GM23338 (cell line): ENCODE results near the gene RALGPS1. TPM values are rescaled to one million over a fixed set of nuclear protein-coding genes. Genes with fewer than 3 reads are reported as not detected.

Source experiments
- ATAC-seq: fragments of 200-7000 bp; cut with Tn5 transposase; 3 replicates; pipeline ENCODE4 v1.9.1; 2020
- DNase-seq: peaks from one replicate; pipeline ENCODE4 v3.0.0-alpha.2; 2015; ENCODE audit warnings: low spot score
- H2AFZ ChIP-seq: fragments of 200-600 bp; sonication (generic); 2 replicates; pipeline ENCODE4 v1.8.0; 2016; ENCODE audit warnings: antibody characterized with exemption, mild to moderate bottlenecking, moderate library complexity
- H3F3A ChIP-seq: fragments of 200-600 bp; sonication (generic); replicated peaks from 2 replicates; pipeline ENCODE4 v1.8.0; 2017; ENCODE audit warnings: antibody characterized with exemption, mixed run types, low read depth
- H3K27ac ChIP-seq: fragments of 200-600 bp; sonication (generic); 2 replicates; pipeline ENCODE4 v1.6.1; 2016; ENCODE audit warnings: low read depth
- H3K27me3 ChIP-seq: fragments of 200-600 bp; sonication (generic); 2 replicates; pipeline ENCODE4 v1.8.0; 2016; ENCODE audit warnings: mild to moderate bottlenecking, mixed run types, moderate library complexity; ENCODE audit not compliant: insufficient read depth
- H3K36me3 ChIP-seq: fragments of 200-600 bp; sonication (generic); 2 replicates; pipeline ENCODE4 v1.8.0; 2016; ENCODE audit warnings: mild to moderate bottlenecking; ENCODE audit not compliant: insufficient read depth
- H3K4me1 ChIP-seq: fragments of 200-600 bp; sonication (generic); 2 replicates; pipeline ENCODE4 v1.8.0; 2016; ENCODE audit warnings: mild to moderate bottlenecking, moderate library complexity; ENCODE audit not compliant: insufficient read depth
- H3K4me2 ChIP-seq: fragments of 200-600 bp; sonication (generic); 2 replicates; pipeline ENCODE4 v1.7.1; 2017; ENCODE audit warnings: mixed run types
- H3K4me3 ChIP-seq: fragments of 200-600 bp; sonication (generic); 2 replicates; pipeline ENCODE4 v1.6.1; 2016; ENCODE audit warnings: mixed run types
- H3K79me2 ChIP-seq: fragments of 200-600 bp; sonication (generic); replicated peaks from 2 replicates; pipeline ENCODE4 v1.8.0; 2017; ENCODE audit warnings: mild to moderate bottlenecking; ENCODE audit not compliant: insufficient read depth
- H3K9me2 ChIP-seq: fragments of 200-600 bp; sonication (generic); 2 replicates; pipeline ENCODE4 v1.8.0; 2017; ENCODE audit not compliant: insufficient read depth
- H4K20me1 ChIP-seq: fragments of 200-600 bp; sonication (generic); replicated peaks from 2 replicates; pipeline ENCODE4 v1.8.0; 2017; ENCODE audit warnings: mild to moderate bottlenecking; ENCODE audit not compliant: insufficient read depth
- H3K27ac Mint-ChIP-seq: 2 replicates; pipeline ENCODE4 v1.8.0; 2020; ENCODE audit warnings: inconsistent platforms, mild to moderate bottlenecking, moderate library complexity, mixed read lengths
- H3K27me3 Mint-ChIP-seq: 3 replicates; pipeline ENCODE4 v1.8.0; 2022; ENCODE audit warnings: low read depth, mild to moderate bottlenecking, moderate library complexity, mixed read lengths, inconsistent platforms; ENCODE audit not compliant: insufficient read depth, poor library complexity
- H3K36me3 Mint-ChIP-seq: 3 replicates; pipeline ENCODE4 v1.8.0; 2021; ENCODE audit warnings: low read depth, mild to moderate bottlenecking, inconsistent platforms, moderate library complexity, mixed read lengths
- H3K4me1 Mint-ChIP-seq: 3 replicates; pipeline ENCODE4 v1.8.0; 2020; ENCODE audit warnings: mild to moderate bottlenecking, inconsistent platforms, mixed read lengths
- H3K4me3 Mint-ChIP-seq: 3 replicates; pipeline ENCODE4 v1.8.0; 2021; ENCODE audit warnings: moderate library complexity, mild to moderate bottlenecking, inconsistent platforms, mixed read lengths
- H3K9me3 Mint-ChIP-seq: 3 replicates; pipeline ENCODE4 v1.8.0; 2020; ENCODE audit warnings: moderate library complexity, mild to moderate bottlenecking, inconsistent platforms, mixed read lengths
- CREB1 ChIP-seq: fragments of 250-450 bp; sonication (Bioruptor Pico); IDR thresholded peaks from 2 replicates; pipeline ENCODE4 v1.5.0; 2020; ENCODE audit warnings: low read depth, mild to moderate bottlenecking, moderate library complexity
- EZH2 ChIP-seq: fragments of 200-600 bp; sonication (generic); IDR thresholded peaks from one replicate; pipeline ENCODE4 v1.8.0; 2017; ENCODE audit warnings: antibody characterized with exemption, mild to moderate bottlenecking, low read depth; ENCODE audit not compliant: unreplicated experiment
- JUNB ChIP-seq: IDR thresholded peaks from one replicate; pipeline ENCODE4 v1.6.1; 2016; ENCODE audit warnings: antibody characterized with exemption; ENCODE audit not compliant: unreplicated experiment
- NANOG ChIP-seq: IDR thresholded peaks from 2 replicates; pipeline ENCODE4 v1.6.1; 2016; ENCODE audit warnings: antibody characterized with exemption, borderline replicate concordance
- POLR2AphosphoS5 ChIP-seq: IDR thresholded peaks from 2 replicates; pipeline ENCODE4 v1.6.1; 2016; ENCODE audit warnings: antibody characterized with exemption, low read depth
- STAT1 ChIP-seq: IDR thresholded peaks from one replicate; pipeline ENCODE4 v1.6.1; 2016; ENCODE audit warnings: antibody characterized with exemption; ENCODE audit not compliant: unreplicated experiment
- ZNF114 ChIP-seq: fragments of 250-450 bp; sonication (Bioruptor Pico); IDR thresholded peaks from 2 replicates; pipeline ENCODE4 v1.5.0; 2020; ENCODE audit warnings: mild to moderate bottlenecking, moderate library complexity
- ZNF331 ChIP-seq: fragments of 250-450 bp; sonication (Bioruptor Pico); IDR thresholded peaks from 2 replicates; pipeline ENCODE4 v1.5.0; 2020; ENCODE audit warnings: low read depth, mild to moderate bottlenecking, moderate library complexity
- polyA plus RNA-seq: library from polyadenylated mRNA; unstranded; fragments of >200 nt; fragmentation: Nextera tagmentation; extraction: Ambion mirVana; gene quantifications from 2 replicates; pipeline ENCODE4 v1.2.1, GENCODE V29; 2016
- total RNA-seq: library from RNA; depleted of rRNA; stranded (reverse); fragments of >200 nt; shearing (Covaris generic); gene quantifications from 2 replicates; pipeline ENCODE4 v1.2.3, GENCODE V29; 2014
- TF ChIP-seq, protein P1 (sequence below): fragments of 250-450 bp; sonication (Bioruptor Pico); IDR thresholded peaks from 2 replicates; pipeline ENCODE4 v1.5.0; 2020; ENCODE audit warnings: mild to moderate bottlenecking, moderate library complexity
- TF ChIP-seq, protein P2 (sequence below): IDR thresholded peaks from 2 replicates; pipeline ENCODE4 v1.6.1; 2016; ENCODE audit warnings: antibody characterized with exemption
- TF ChIP-seq, protein P3 (sequence below), 2 experiments: fragments of 200-600 bp in 1 of 2; sonication (generic) in 1 of 2; conservative IDR thresholded peaks; 2 replicates each; pipeline versions ENCODE4 v1.5.1 to v1.6.1; 2016 to 2017; ENCODE audit warnings: antibody characterized with exemption in 2 of 2, low read depth in 2 of 2, mild to moderate bottlenecking in 2 of 2, moderate library complexity in 1 of 2
- TF ChIP-seq, protein P4 (sequence below): IDR thresholded peaks from one replicate; pipeline ENCODE4 v1.6.1; 2018; ENCODE audit warnings: antibody characterized with exemption; ENCODE audit not compliant: unreplicated experiment

The RALGPS1 gene
- total and polyA plus RNA-seq, 2 experiments from 2014 or later: 18.2 to 57.1 TPM

DNA sequence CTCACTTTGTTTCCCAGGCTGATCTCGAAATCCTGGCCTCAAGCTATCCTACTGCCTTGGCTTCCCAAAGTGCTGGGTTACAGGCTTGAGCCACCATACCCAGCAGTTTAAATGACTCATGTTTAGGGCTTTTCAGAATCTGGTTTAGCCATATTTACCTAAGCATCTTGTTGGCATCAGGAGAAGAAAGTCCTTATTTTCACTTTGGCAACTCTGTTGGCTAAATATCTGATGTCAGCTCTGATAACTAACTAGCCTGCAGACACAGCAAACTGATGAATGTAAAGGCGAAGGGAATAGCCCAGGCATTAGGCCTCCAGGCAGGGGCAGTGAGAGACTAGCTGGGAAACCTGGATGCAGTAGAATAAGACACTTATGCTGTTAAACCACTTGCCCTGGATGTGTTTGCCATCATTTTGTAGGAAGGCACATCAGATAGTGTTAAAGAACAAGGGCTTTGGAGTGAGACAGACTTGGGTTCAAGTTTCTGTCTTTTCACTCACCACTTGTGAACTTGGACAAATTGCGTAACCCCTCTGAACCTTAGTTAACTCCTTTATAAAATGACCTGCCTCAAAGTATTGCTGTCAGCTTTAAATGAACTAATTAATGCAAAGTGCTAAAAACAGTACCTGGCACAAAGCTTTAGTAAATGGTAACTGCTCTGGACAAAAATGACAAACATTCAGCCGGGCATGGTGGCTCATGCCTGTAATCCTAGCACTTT lies 315.3 kb downstream of the RALGPS1 start:
- DNase-seq: no peak
- H3K36me3 Mint-ChIP-seq: no peaks in the 10 kb centered on the region
- peaks cover 4% of the 10 kb centered on the region for H3K27me3 Mint-ChIP-seq
- H3K36me3 ChIP-seq: no peaks in the 10 kb centered on the region
- TF ChIP-seq NANOG: no peak
- TF ChIP-seq, protein P1, sequence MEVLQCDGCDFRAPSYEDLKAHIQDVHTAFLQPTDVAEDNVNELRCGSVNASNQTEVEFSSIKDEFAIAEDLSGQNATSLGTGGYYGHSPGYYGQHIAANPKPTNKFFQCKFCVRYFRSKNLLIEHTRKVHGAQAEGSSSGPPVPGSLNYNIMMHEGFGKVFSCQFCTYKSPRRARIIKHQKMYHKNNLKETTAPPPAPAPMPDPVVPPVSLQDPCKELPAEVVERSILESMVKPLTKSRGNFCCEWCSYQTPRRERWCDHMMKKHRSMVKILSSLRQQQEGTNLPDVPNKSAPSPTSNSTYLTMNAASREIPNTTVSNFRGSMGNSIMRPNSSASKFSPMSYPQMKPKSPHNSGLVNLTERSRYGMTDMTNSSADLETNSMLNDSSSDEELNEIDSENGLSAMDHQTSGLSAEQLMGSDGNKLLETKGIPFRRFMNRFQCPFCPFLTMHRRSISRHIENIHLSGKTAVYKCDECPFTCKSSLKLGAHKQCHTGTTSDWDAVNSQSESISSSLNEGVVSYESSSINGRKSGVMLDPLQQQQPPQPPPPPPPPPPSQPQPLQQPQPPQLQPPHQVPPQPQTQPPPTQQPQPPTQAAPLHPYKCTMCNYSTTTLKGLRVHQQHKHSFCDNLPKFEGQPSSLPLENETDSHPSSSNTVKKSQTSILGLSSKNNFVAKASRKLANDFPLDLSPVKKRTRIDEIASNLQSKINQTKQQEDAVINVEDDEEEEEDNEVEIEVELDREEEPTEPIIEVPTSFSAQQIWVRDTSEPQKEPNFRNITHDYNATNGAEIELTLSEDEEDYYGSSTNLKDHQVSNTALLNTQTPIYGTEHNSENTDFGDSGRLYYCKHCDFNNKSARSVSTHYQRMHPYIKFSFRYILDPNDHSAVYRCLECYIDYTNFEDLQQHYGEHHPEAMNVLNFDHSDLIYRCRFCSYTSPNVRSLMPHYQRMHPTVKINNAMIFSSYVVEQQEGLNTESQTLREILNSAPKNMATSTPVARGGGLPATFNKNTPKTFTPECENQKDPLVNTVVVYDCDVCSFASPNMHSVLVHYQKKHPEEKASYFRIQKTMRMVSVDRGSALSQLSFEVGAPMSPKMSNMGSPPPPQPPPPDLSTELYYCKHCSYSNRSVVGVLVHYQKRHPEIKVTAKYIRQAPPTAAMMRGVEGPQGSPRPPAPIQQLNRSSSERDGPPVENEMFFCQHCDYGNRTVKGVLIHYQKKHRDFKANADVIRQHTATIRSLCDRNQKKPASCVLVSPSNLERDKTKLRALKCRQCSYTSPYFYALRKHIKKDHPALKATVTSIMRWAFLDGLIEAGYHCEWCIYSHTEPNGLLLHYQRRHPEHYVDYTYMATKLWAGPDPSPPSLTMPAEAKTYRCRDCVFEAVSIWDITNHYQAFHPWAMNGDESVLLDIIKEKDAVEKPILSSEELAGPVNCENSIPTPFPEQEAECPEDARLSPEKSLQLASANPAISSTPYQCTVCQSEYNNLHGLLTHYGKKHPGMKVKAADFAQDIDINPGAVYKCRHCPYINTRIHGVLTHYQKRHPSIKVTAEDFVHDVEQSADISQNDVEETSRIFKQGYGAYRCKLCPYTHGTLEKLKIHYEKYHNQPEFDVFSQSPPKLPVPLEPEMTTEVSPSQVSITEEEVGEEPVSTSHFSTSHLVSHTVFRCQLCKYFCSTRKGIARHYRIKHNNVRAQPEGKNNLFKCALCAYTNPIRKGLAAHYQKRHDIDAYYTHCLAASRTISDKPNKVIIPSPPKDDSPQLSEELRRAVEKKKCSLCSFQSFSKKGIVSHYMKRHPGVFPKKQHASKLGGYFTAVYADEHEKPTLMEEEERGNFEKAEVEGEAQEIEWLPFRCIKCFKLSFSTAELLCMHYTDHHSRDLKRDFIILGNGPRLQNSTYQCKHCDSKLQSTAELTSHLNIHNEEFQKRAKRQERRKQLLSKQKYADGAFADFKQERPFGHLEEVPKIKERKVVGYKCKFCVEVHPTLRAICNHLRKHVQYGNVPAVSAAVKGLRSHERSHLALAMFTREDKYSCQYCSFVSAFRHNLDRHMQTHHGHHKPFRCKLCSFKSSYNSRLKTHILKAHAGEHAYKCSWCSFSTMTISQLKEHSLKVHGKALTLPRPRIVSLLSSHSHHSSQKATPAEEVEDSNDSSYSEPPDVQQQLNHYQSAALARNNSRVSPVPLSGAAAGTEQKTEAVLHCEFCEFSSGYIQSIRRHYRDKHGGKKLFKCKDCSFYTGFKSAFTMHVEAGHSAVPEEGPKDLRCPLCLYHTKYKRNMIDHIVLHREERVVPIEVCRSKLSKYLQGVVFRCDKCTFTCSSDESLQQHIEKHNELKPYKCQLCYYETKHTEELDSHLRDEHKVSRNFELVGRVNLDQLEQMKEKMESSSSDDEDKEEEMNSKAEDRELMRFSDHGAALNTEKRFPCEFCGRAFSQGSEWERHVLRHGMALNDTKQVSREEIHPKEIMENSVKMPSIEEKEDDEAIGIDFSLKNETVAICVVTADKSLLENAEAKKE (CRISPR knock-in tag): no peak
- no peak for TF ChIP-seq POLR2AphosphoS5
- TF ChIP-seq, protein P2, sequence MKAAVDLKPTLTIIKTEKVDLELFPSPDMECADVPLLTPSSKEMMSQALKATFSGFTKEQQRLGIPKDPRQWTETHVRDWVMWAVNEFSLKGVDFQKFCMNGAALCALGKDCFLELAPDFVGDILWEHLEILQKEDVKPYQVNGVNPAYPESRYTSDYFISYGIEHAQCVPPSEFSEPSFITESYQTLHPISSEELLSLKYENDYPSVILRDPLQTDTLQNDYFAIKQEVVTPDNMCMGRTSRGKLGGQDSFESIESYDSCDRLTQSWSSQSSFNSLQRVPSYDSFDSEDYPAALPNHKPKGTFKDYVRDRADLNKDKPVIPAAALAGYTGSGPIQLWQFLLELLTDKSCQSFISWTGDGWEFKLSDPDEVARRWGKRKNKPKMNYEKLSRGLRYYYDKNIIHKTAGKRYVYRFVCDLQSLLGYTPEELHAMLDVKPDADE: no peak
- TF ChIP-seq EZH2: no peak
- TF ChIP-seq ZNF331 (CRISPR knock-in tag): no peak
- TF ChIP-seq, protein P3, sequence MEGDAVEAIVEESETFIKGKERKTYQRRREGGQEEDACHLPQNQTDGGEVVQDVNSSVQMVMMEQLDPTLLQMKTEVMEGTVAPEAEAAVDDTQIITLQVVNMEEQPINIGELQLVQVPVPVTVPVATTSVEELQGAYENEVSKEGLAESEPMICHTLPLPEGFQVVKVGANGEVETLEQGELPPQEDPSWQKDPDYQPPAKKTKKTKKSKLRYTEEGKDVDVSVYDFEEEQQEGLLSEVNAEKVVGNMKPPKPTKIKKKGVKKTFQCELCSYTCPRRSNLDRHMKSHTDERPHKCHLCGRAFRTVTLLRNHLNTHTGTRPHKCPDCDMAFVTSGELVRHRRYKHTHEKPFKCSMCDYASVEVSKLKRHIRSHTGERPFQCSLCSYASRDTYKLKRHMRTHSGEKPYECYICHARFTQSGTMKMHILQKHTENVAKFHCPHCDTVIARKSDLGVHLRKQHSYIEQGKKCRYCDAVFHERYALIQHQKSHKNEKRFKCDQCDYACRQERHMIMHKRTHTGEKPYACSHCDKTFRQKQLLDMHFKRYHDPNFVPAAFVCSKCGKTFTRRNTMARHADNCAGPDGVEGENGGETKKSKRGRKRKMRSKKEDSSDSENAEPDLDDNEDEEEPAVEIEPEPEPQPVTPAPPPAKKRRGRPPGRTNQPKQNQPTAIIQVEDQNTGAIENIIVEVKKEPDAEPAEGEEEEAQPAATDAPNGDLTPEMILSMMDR (conservative IDR thresholded peaks at IDR 0.05; ENCODE audit: low read depth in 2 of 2): no peak
- no peak for TF ChIP-seq JUNB
- no peak for TF ChIP-seq STAT1
- TF ChIP-seq CREB1 (CRISPR knock-in tag): no peak
- TF ChIP-seq, protein P4, sequence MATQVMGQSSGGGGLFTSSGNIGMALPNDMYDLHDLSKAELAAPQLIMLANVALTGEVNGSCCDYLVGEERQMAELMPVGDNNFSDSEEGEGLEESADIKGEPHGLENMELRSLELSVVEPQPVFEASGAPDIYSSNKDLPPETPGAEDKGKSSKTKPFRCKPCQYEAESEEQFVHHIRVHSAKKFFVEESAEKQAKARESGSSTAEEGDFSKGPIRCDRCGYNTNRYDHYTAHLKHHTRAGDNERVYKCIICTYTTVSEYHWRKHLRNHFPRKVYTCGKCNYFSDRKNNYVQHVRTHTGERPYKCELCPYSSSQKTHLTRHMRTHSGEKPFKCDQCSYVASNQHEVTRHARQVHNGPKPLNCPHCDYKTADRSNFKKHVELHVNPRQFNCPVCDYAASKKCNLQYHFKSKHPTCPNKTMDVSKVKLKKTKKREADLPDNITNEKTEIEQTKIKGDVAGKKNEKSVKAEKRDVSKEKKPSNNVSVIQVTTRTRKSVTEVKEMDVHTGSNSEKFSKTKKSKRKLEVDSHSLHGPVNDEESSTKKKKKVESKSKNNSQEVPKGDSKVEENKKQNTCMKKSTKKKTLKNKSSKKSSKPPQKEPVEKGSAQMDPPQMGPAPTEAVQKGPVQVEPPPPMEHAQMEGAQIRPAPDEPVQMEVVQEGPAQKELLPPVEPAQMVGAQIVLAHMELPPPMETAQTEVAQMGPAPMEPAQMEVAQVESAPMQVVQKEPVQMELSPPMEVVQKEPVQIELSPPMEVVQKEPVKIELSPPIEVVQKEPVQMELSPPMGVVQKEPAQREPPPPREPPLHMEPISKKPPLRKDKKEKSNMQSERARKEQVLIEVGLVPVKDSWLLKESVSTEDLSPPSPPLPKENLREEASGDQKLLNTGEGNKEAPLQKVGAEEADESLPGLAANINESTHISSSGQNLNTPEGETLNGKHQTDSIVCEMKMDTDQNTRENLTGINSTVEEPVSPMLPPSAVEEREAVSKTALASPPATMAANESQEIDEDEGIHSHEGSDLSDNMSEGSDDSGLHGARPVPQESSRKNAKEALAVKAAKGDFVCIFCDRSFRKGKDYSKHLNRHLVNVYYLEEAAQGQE: no peak
- TF ChIP-seq ZNF114 (CRISPR knock-in tag): no peak
- H3K27ac Mint-ChIP-seq: peak overlapping the region; percentile 27; the same call in 1 of the 2 replicates
- no peak overlapping the region for H3K27ac ChIP-seq
- H3K9me2 ChIP-seq: no peaks in the 10 kb centered on the region
- H3K9me3 Mint-ChIP-seq: peaks cover 3% of the 10 kb centered on the region; the same call in 1 of the 3 replicates
- H3K4me1 ChIP-seq: no peaks in the 10 kb centered on the region; the same call in 1 of the 2 replicates
- peaks cover 18% of the 10 kb centered on the region for H3K27me3 ChIP-seq
- no peak for ATAC-seq
- H3K4me3 Mint-ChIP-seq: no peak overlapping the region
- H3K4me3 ChIP-seq: no peak overlapping the region
- H2AFZ ChIP-seq: no peak overlapping the region
- H3K4me1 Mint-ChIP-seq: peaks cover 8% of the 10 kb centered on the region
- H3F3A ChIP-seq: peaks cover 4% of the 10 kb centered on the region; the same call in 1 of the 2 replicates
- H3K4me2 ChIP-seq: no peak overlapping the region
- no peaks in the 10 kb centered on the region for H3K79me2 ChIP-seq
- peaks cover 13% of the 10 kb centered on the region; the same call in 1 of the 2 replicates for H4K20me1 ChIP-seq
